ENCODE results near the gene U2SURP.
A peak's percentile ranks its signal among the peaks of the same experiment; 100 is the strongest.

Gene U2SURP

GRCh38 chr3:143054011-143054410 lies 52.6 kb downstream of the U2SURP start:
- DNase-seq (ENCODE audit: low read depth in 2 of 2), result no peak

GRCh38 chr3:143056372-143056771 lies 55.0 kb downstream of the U2SURP start:
- no peak for TF ChIP-seq CTCF (IDR thresholded peaks at IDR 0.05; ENCODE audit: low read depth, low read length)
- DNase-seq (ENCODE audit: low read depth in 2 of 2), result no peak
- H3K4me3 ChIP-seq (replicated peaks in 1 of 2; ENCODE audit: low read depth in 2 of 2, low read length in 2 of 2), result no peak overlapping the region

More at GRCh38 chr3:143054011-143054410, 52.6 kb downstream of the U2SURP start:
- TF ChIP-seq CTCF (IDR thresholded peaks at IDR 0.05; ENCODE audit: low read depth, low read length), result no peak
- H3K4me3 ChIP-seq (replicated peaks in 1 of 2; ENCODE audit: low read depth in 2 of 2, low read length in 2 of 2), result no peak overlapping the region

- TF ChIP-seq CTCF (IDR thresholded peaks at IDR 0.05; ENCODE audit: low read depth, low read length), result no peak
- peak in 1 of 2 donors; percentile 5 for DNase-seq (ENCODE audit: low read depth in 2 of 2)
- no peak overlapping the region for H3K4me3 ChIP-seq (replicated peaks in 1 of 2; ENCODE audit: low read depth in 2 of 2, low read length in 2 of 2)
Observed at GRCh38 chr3:143060906-143061305, 59.5 kb downstream of the U2SURP start.

- no peak overlapping the region for H3K4me3 ChIP-seq (replicated peaks in 1 of 2; ENCODE audit: low read depth in 2 of 2, low read length in 2 of 2)
- peak; percentile 18 to 33 for DNase-seq (ENCODE audit: low read depth in 2 of 2)
- no peak for TF ChIP-seq CTCF (IDR thresholded peaks at IDR 0.05; ENCODE audit: low read depth, low read length)
Observed at GRCh38 chr3:143063018-143063417, 61.6 kb downstream of the U2SURP start.

- DNase-seq (ENCODE audit: low read depth in 2 of 2), result no peak
- TF ChIP-seq CTCF (IDR thresholded peaks at IDR 0.05; ENCODE audit: low read depth, low read length), result no peak
- H3K4me3 ChIP-seq (replicated peaks in 1 of 2; ENCODE audit: low read depth in 2 of 2, low read length in 2 of 2), result no peak overlapping the region
Observed at GRCh38 chr3:143064777-143065176, 63.4 kb downstream of the U2SURP start.

GRCh38 chr3:143065364-143065763 lies 64.0 kb downstream of the U2SURP start:
- DNase-seq (ENCODE audit: low read depth in 2 of 2), result no peak
- H3K4me3 ChIP-seq (replicated peaks in 1 of 2; ENCODE audit: low read depth in 2 of 2, low read length in 2 of 2), result no peak overlapping the region
- no peak for TF ChIP-seq CTCF (IDR thresholded peaks at IDR 0.05; ENCODE audit: low read depth, low read length)

- TF ChIP-seq CTCF (IDR thresholded peaks at IDR 0.05; ENCODE audit: low read depth, low read length), result no peak
Observed at GRCh38 chr3:143066033-143066432, 64.7 kb downstream of the U2SURP start.

More at GRCh38 chr3:143066033-143066432, 64.7 kb downstream of the U2SURP start:
- DNase-seq (ENCODE audit: low read depth in 2 of 2), result no peak
- H3K4me3 ChIP-seq (replicated peaks in 1 of 2; ENCODE audit: low read depth in 2 of 2, low read length in 2 of 2), result no peak overlapping the region
